ENCODE data around the gene NTN5. TPM values are rescaled to one million over a fixed set of nuclear protein-coding genes. Genes with fewer than 3 reads are reported as not detected.

The NTN5 gene
- total and polyA plus RNA-seq, 12 donors = 0.17 to 0.68 (median 0.28) TPM; not detected in 4

- no peak overlapping the region for H3K27ac ChIP-seq
- WGBS, 2 donors = 73 to 81% methylated on average over 19 of the region's 19 CpGs
Measured at GRCh38 chr19:48615231-48616040, 57.4 kb downstream of the NTN5 start.

GRCh38 chr19:48614436-48615230, 58.2 kb downstream of the NTN5 start, which contains the start of gene FAM83E:
Gene FAM83E (minus strand): TSS chr19:48615076. CDS start chr19:48613372, 1,704 bp downstream.
- peaks cover 12 to 28% (median 21%) of the 10 kb centered on the region in 9 donors for H3K4me1 ChIP-seq
- no peaks in the 10 kb centered on the region for H3K27me3 ChIP-seq
- H3K4me3 ChIP-seq = no peak within 1 kb of the TSS
- ATAC-seq (no peak), DNase-seq (no peak)
- WGBS, 2 donors = 56 to 63% methylated on average over 31 of the region's 31 CpGs
- intact Hi-C loops (cut with DNase I) = no loop called here
- peaks cover 0 to 31% (median 22%) of the 10 kb centered on the region in 9 donors for H3K36me3 ChIP-seq
- TF ChIP-seq CTCF (IDR thresholded peaks at IDR 0.05) = no peak
- H3K9me3 ChIP-seq = no peaks in the 10 kb centered on the region
- H3K27ac ChIP-seq = no peak within 1 kb of the TSS

More at GRCh38 chr19:48615231-48616040, 57.4 kb downstream of the NTN5 start:
- intact Hi-C loops (cut with DNase I) = no loop called here
- DNase-seq = no peak
- no peak overlapping the region for H3K4me3 ChIP-seq
- no peaks in the 10 kb centered on the region for H3K9me3 ChIP-seq
- ATAC-seq = no peak
- H3K4me1 ChIP-seq = peaks cover 12 to 35% (median 27%) of the 10 kb centered on the region in 9 donors
- peaks cover 0 to 31% (median 22%) of the 10 kb centered on the region in 9 donors for H3K36me3 ChIP-seq
- H3K27me3 ChIP-seq = no peaks in the 10 kb centered on the region
- TF ChIP-seq CTCF (IDR thresholded peaks at IDR 0.05) = no peak

- no peaks in the 10 kb centered on the region for H3K27me3 ChIP-seq
- DNase-seq (no peak), ATAC-seq (no peak)
- intact Hi-C loops (cut with DNase I) = no loop called here
- no peak overlapping the region for H3K4me3 ChIP-seq
- TF ChIP-seq CTCF (IDR thresholded peaks at IDR 0.05) = no peak
- H3K4me1 ChIP-seq = peaks cover 12 to 26% (median 21%) of the 10 kb centered on the region in 9 donors
- WGBS, 2 donors = 55 to 66% methylated on average over 13 of the region's 13 CpGs
- peaks cover 0 to 31% (median 22%) of the 10 kb centered on the region in 9 donors for H3K36me3 ChIP-seq
- H3K9me3 ChIP-seq = no peaks in the 10 kb centered on the region
- H3K27ac ChIP-seq = no peak overlapping the region
Measured at GRCh38 chr19:48613852-48614435, 58.9 kb downstream of the NTN5 start.
